Urinary bladder (tissue), 4 donors: ENCODE measurements around the gene HNRNPC. TPM values are rescaled to one million over a fixed set of nuclear protein-coding genes. Genes with fewer than 3 reads are reported as not detected.
"Not testable (repeated sequence)": the region's sequence is repeated elsewhere in the genome, so short reads cannot be mapped to it uniquely, and the experiment has no call there.

Experiments
- DNase-seq: peaks from one replicate; pipeline ENCODE4 v3.0.0-alpha.2; 2015; ENCODE audit errors: extremely low spot score
- H3K27ac ChIP-seq: one replicate; pipeline ENCODE4 v1.5.1; 2013; ENCODE audit warnings: low read depth, mild to moderate bottlenecking, moderate library complexity
- H3K36me3 ChIP-seq: one replicate; pipeline ENCODE4 v1.6.1; 2013; ENCODE audit warnings: mild to moderate bottlenecking, moderate library complexity; ENCODE audit not compliant: insufficient read depth
- H3K4me1 ChIP-seq: one replicate; pipeline ENCODE4 v1.6.1; 2013; ENCODE audit warnings: mild to moderate bottlenecking, moderate library complexity; ENCODE audit not compliant: insufficient read depth
- H3K4me3 ChIP-seq: one replicate; pipeline ENCODE4 v1.5.1; 2013; ENCODE audit warnings: low read depth, low read length
- WGBS: extraction: QIAGEN DNeasy Blood & Tissue Kit; methylation state at CpG from one replicate; pipeline ENCODE4 v1.1.7; 2013; 5-methylcytosine and 5-hydroxymethylcytosine counted together
- polyA plus RNA-seq: library from polyadenylated mRNA; stranded (reverse); fragments of 200-250 nt; gene quantifications from one replicate; pipeline ENCODE4 v1.2.3, GENCODE V29; 2013
- total RNA-seq: library from RNA; depleted of rRNA; stranded (reverse); fragments of >200 nt; gene quantifications from one replicate; pipeline ENCODE4 v1.2.3, GENCODE V29; 2014
- donor health status: healthy with polysubstance abuse.
- donor health status: healthy.

The HNRNPC gene
- total and polyA plus RNA-seq, 2 donors: 476 to 504 TPM

GRCh38 chr14:21226467-21226866 lies 42.8 kb downstream of the HNRNPC start:
- no peak for DNase-seq
- Histone ChIP-seq H3K4me1 (no peaks in the 10 kb centered on the region), H3K27ac (no peak overlapping the region), H3K36me3 (peaks cover 2% of the 10 kb centered on the region), H3K4me3 (no peak overlapping the region)
- 86% methylated on average over 8 of the region's 8 CpGs for WGBS

DNA sequence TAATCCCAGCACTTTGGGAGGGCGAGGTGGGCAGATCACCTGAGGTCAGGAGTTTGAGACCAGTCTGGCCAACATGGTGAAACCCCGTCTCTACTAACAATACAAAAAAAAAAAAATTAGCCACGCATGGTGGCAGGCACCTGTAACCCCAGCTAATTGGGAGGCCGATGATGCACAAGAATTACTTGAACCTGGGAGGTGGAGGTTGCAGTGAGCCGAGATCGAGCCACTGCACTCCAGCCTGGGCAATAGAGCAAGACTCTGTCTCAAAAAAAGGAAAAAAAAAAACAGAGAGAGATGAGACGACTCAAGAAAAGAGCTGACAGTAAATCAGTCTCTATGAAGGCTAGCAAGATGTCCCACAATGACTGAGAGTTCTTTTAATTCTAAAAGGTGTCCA lies 44.1 kb downstream of the HNRNPC start:
- WGBS: 92% methylated on average over 7 of the region's 7 CpGs
- H3K4me3 ChIP-seq, DNase-seq, H3K36me3 ChIP-seq, H3K27ac ChIP-seq, H3K4me1 ChIP-seq: not testable (repeated sequence)

DNA sequence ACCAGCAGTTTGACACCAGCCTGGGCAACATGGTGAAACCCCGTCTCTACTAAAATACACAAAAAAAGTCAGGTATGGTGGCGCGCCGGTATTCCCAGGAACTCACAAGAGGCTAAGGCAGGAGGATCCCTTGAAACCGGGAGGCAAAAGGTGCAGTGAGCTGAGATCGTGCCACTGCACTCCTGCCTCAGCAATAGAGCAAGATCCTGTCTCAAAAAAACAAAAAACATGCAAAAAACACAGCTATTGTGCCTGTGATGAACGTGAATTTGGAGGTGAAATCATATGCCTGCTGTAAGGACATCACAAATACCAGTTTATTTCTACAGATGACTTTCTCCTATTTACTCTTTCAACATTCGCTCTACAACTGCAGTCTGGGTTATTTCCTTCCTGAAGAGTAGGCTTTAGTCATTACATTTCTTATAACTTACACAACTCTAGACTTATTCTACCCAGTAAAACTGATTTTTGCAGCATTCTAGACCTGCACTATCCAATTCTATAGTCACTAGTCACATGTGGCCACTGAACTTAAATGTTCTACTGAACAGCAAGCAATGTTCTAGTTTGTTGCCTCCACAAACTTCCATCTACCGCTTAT lies 48.3 kb downstream of the HNRNPC start:
- no peak overlapping the region for H3K27ac ChIP-seq
- no peak overlapping the region for H3K4me3 ChIP-seq
- 93% methylated on average over 9 of the region's 9 CpGs for WGBS
- H3K36me3 ChIP-seq: no peaks in the 10 kb centered on the region
- DNase-seq: no peak
- no peaks in the 10 kb centered on the region for H3K4me1 ChIP-seq

- Histone ChIP-seq H3K4me3 (no peak overlapping the region), H3K36me3 (peaks cover 2% of the 10 kb centered on the region), H3K4me1 (no peaks in the 10 kb centered on the region), H3K27ac (no peak overlapping the region)
- WGBS: 59% methylated on average over 4 of the region's 4 CpGs
- DNase-seq: no peak
Observed at GRCh38 chr14:21219561-21220111, 49.6 kb downstream of the HNRNPC start.

GRCh38 chr14:21219120-21219519 lies 50.1 kb downstream of the HNRNPC start:
- no peak overlapping the region for H3K4me3 ChIP-seq
- DNase-seq: no peak
- WGBS: 83% methylated on average over 2 of the region's 2 CpGs
- H3K4me1 ChIP-seq: peaks cover 2% of the 10 kb centered on the region
- H3K36me3 ChIP-seq: peaks cover 2% of the 10 kb centered on the region
- no peak overlapping the region for H3K27ac ChIP-seq

GRCh38 chr14:21215879-21216251 lies 53.4 kb downstream of the HNRNPC start:
- DNase-seq: no peak
- Histone ChIP-seq H3K4me1 (peaks cover 2% of the 10 kb centered on the region), H3K36me3 (peaks cover 3% of the 10 kb centered on the region), H3K4me3 (no peak overlapping the region), H3K27ac (no peak overlapping the region)
- WGBS: 82% methylated on average over 4 of the region's 4 CpGs

GRCh38 chr14:21215130-21215878 lies 53.9 kb downstream of the HNRNPC start:
- H3K4me3 ChIP-seq: no peak overlapping the region
- peaks cover 3% of the 10 kb centered on the region for H3K36me3 ChIP-seq
- no peak for DNase-seq
- H3K4me1 ChIP-seq: peaks cover 2% of the 10 kb centered on the region
- no peak overlapping the region for H3K27ac ChIP-seq
- 88% methylated on average over 8 of the region's 8 CpGs for WGBS

DNA sequence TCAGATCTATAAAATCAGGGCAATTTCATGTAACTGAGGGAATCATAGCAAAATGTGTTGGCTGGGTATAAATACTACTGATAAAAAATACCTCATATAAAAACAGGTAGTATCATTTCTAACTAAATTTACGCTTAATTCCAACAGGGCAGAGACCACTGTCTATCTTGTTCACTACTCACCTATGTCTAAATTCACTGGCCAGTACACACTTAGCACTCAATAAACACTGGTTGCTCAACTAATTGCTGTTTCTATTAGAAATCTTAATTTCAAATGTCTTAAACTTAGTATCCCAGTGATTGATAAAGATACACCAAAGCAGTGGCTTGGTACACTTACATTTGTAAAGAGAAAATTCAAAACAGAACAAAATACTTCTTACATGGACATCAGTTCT lies 55.6 kb downstream of the HNRNPC start:
- Histone ChIP-seq H3K4me3 (no peak overlapping the region), H3K4me1 (peaks cover 2% of the 10 kb centered on the region), H3K27ac (no peak overlapping the region), H3K36me3 (peaks cover 8% of the 10 kb centered on the region)
- DNase-seq: no peak
- WGBS: 93% methylated on average over 1 of the region's 1 CpG

DNA sequence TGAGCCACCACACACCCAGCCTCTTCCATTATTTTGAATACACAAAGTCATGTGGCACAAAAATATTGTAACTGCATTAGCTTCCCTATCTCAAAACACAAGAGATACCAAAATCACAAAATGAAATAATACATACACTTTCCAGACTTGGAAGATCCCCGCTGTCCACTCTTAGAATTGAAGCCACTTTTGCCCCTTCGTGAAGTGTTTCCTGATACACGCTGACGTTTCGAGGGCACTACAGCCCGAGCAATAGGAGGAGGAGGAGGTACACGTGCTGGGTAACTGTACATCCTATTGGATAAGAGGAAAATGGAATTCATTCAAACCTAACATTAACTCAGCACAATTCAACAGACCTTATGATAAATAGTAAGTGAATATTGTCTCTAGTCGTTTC lies 56.4 kb downstream of the HNRNPC start:
- H3K4me1 ChIP-seq, DNase-seq, H3K4me3 ChIP-seq, H3K27ac ChIP-seq: not testable (repeated sequence)
- peaks cover 12% of the 10 kb centered on the region for H3K36me3 ChIP-seq
- 91% methylated on average over 8 of the region's 8 CpGs for WGBS

DNA sequence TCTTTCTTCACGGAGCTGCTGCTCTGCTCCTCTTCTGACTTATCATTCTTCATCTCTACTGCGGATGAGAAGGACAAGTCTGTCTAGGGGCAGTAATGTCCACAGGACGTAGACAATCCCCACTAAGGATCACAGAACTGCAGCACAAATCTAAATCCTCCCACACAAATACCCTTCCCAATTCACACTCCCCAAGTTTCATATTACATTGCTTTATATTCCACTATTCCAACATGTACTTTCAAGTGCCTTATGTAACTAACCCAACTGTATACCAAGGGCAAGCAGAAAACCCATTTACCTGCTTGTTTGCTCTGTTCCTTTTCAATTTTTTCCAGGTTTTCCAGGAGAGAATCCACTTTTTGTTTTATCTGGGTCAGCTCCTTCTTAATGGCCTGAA lies 57.7 kb downstream of the HNRNPC start:
- no peak overlapping the region for H3K4me3 ChIP-seq
- 83% methylated on average over 3 of the region's 3 CpGs for WGBS
- no peak overlapping the region for H3K27ac ChIP-seq
- peaks cover 12% of the 10 kb centered on the region for H3K36me3 ChIP-seq
- no peak for DNase-seq
- peaks cover 2% of the 10 kb centered on the region for H3K4me1 ChIP-seq

GRCh38 chr14:21210023-21210422 lies 59.2 kb downstream of the HNRNPC start:
- WGBS: 89% methylated on average over 1 of the region's 1 CpG
- H3K36me3 ChIP-seq: peaks cover 14% of the 10 kb centered on the region
- no peak overlapping the region for H3K4me3 ChIP-seq
- peaks cover 2% of the 10 kb centered on the region for H3K4me1 ChIP-seq
- no peak for DNase-seq
- no peak overlapping the region for H3K27ac ChIP-seq

GRCh38 chr14:21209185-21209584 lies 60.1 kb downstream of the HNRNPC start:
- DNase-seq: no peak
- Histone ChIP-seq H3K4me1 (no peaks in the 10 kb centered on the region), H3K4me3 (no peak overlapping the region), H3K36me3 (peaks cover 12% of the 10 kb centered on the region), H3K27ac (no peak overlapping the region)
- 73% methylated on average over 1 of the region's 1 CpG for WGBS

DNA sequence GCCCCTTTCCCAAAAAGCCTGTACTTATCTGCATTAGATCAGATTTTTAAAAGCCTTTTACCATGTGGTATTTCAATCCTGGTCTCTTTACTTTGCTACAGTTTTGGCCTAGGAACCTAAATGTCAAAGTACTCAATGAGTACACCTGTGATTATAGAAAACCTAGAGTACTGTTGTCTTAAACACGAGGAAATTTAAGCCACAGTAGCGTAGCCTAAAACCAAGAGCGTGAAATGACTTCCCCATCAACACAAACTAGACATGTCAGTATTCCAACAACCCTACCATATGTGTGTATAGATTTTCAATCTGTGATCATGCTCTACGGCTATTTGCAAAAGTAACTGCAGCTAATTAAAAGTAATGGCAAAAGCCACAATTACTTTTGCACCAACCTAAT lies 60.7 kb downstream of the HNRNPC start:
- Histone ChIP-seq H3K4me3 (no peak overlapping the region), H3K36me3 (peaks cover 12% of the 10 kb centered on the region), H3K27ac (no peak overlapping the region), H3K4me1 (no peaks in the 10 kb centered on the region)
- 97% methylated on average over 4 of the region's 4 CpGs for WGBS
- no peak for DNase-seq
